ENCODE data around the gene ABCC3. TPM values are rescaled to one million over a fixed set of nuclear protein-coding genes. Genes with fewer than 3 reads are reported as not detected.

Gene ABCC3
- total RNA-seq, 1 donor from 2014 or later = 0.20 TPM

GRCh38 chr17:50613007-50613992 is 21.4 kb upstream of the ABCC3 start:
- CTCF ChIA-PET = no interaction called here

GRCh38 chr17:50614471-50615051 is 20.1 kb upstream of the ABCC3 start:
- Mint-ChIP-seq H3K27me3 (peaks cover 10% of the 10 kb centered on the region), H3K9me3 (no peaks in the 10 kb centered on the region), H3K36me3 (ENCODE audit: low read depth) (no peaks in the 10 kb centered on the region), H3K4me3 (no peak overlapping the region), H3K27ac (no peak overlapping the region), H3K4me1 (peaks cover 3% of the 10 kb centered on the region)
- intact Hi-C loops (cut with micrococcal nuclease) = no loop called here
- no peak for DNase-seq
- POLR2A ChIA-PET = no interaction called here
- CTCF ChIA-PET = no interaction called here
- no peak for ATAC-seq (ENCODE audit: low read depth)
- no peak for TF ChIP-seq CTCF (IDR thresholded peaks at IDR 0.05)

More at GRCh38 chr17:50613007-50613992, 21.4 kb upstream of the ABCC3 start:
- Mint-ChIP-seq H3K27me3 (peaks cover 6% of the 10 kb centered on the region), H3K4me1 (peaks cover 3% of the 10 kb centered on the region), H3K4me3 (no peak overlapping the region), H3K27ac (no peak overlapping the region), H3K9me3 (no peaks in the 10 kb centered on the region), H3K36me3 (ENCODE audit: low read depth) (no peaks in the 10 kb centered on the region)
- POLR2A ChIA-PET = no interaction called here
- TF ChIP-seq CTCF (IDR thresholded peaks at IDR 0.05) = no peak
- DNase-seq (no peak), ATAC-seq (ENCODE audit: low read depth) (no peak)
- intact Hi-C loops (cut with micrococcal nuclease) = no loop called here

- no peak overlapping the region for H3K4me3 Mint-ChIP-seq
- peaks cover 3% of the 10 kb centered on the region for H3K4me1 Mint-ChIP-seq
- H3K27me3 Mint-ChIP-seq = peaks cover 14% of the 10 kb centered on the region
- H3K27ac Mint-ChIP-seq = no peak overlapping the region
- intact Hi-C loops (cut with micrococcal nuclease) = no loop called here
- ATAC-seq (ENCODE audit: low read depth) (no peak), DNase-seq (no peak)
- ChIA-PET POLR2A (no interaction called here), CTCF (no interaction called here)
- no peaks in the 10 kb centered on the region for H3K36me3 Mint-ChIP-seq (ENCODE audit: low read depth)
- no peaks in the 10 kb centered on the region for H3K9me3 Mint-ChIP-seq
- no peak for TF ChIP-seq CTCF (IDR thresholded peaks at IDR 0.05)
Observed at GRCh38 chr17:50615828-50616227, 18.9 kb upstream of the ABCC3 start.

- Mint-ChIP-seq H3K4me3 (no peak overlapping the region), H3K9me3 (no peaks in the 10 kb centered on the region), H3K27me3 (peaks cover 20% of the 10 kb centered on the region), H3K36me3 (ENCODE audit: low read depth) (no peaks in the 10 kb centered on the region), H3K4me1 (peaks cover 3% of the 10 kb centered on the region), H3K27ac (no peak overlapping the region)
- CTCF ChIA-PET = no interaction called here
- no peak for ATAC-seq (ENCODE audit: low read depth)
- DNase-seq = no peak
- POLR2A ChIA-PET = no interaction called here
- intact Hi-C loops (cut with micrococcal nuclease) = no loop called here
- TF ChIP-seq CTCF (IDR thresholded peaks at IDR 0.05) = no peak
Observed at GRCh38 chr17:50618300-50618699, 16.4 kb upstream of the ABCC3 start.

GRCh38 chr17:50618941-50619340 is 15.7 kb upstream of the ABCC3 start:
- ATAC-seq (ENCODE audit: low read depth) (no peak), DNase-seq (no peak)
- POLR2A ChIA-PET = no interaction called here
- H3K27ac Mint-ChIP-seq = no peak overlapping the region
- no peak overlapping the region for H3K4me3 Mint-ChIP-seq
- CTCF ChIA-PET = no interaction called here
- peaks cover 3% of the 10 kb centered on the region for H3K4me1 Mint-ChIP-seq
- peaks cover 20% of the 10 kb centered on the region for H3K27me3 Mint-ChIP-seq
- TF ChIP-seq CTCF (IDR thresholded peaks at IDR 0.05) = no peak
- H3K9me3 Mint-ChIP-seq = no peaks in the 10 kb centered on the region
- no peaks in the 10 kb centered on the region for H3K36me3 Mint-ChIP-seq (ENCODE audit: low read depth)
- intact Hi-C loops (cut with micrococcal nuclease) = no loop called here

All from activated B cell treated with CpG ODN at 0.5 μM for 24 hours (primary cell).